ENCODE results near the gene USP3. TPM values are rescaled to one million over a fixed set of nuclear protein-coding genes. Genes with fewer than 3 reads are reported as not detected.

USP3 gene
- total and polyA plus RNA-seq, 4 donors = 8.5 to 25.4 (median 14.8) TPM

- Histone ChIP-seq H3K36me3 (ENCODE audit: control insufficient read depth in 4 of 4, insufficient read depth in 3 of 4, low read depth in 1 of 4, low read length in 3 of 4) (peaks cover 0 to 44% (median 30%) of the 10 kb centered on the region in 4 donors), H3K9ac (ENCODE audit: low read depth in 1 of 2, low read length in 2 of 2) (no peak overlapping the region), H3K9me3 (ENCODE audit: control insufficient read depth in 4 of 4, low read length in 3 of 4) (no peaks in the 10 kb centered on the region), H3K4me3 (ENCODE audit: low read depth in 1 of 3, low read length in 3 of 3) (no peak overlapping the region), H3K27ac (ENCODE audit: low read depth in 1 of 2, low read length in 2 of 2) (no peak overlapping the region), H3K4me1 (ENCODE audit: control insufficient read depth in 4 of 4, insufficient read depth in 4 of 4, low read length in 3 of 4) (no peaks in the 10 kb centered on the region), H3K27me3 (ENCODE audit: control insufficient read depth in 4 of 4, insufficient read depth in 4 of 4, low read length in 3 of 4) (no peaks in the 10 kb centered on the region)
- no peak for TF ChIP-seq JUND (IDR thresholded peaks at IDR 0.05)
- TF ChIP-seq RAD21 (IDR thresholded peaks at IDR 0.05) = no peak
- no peak for TF ChIP-seq MAX (IDR thresholded peaks at IDR 0.05)
- TF ChIP-seq ATF3 (IDR thresholded peaks at IDR 0.05) = no peak
- TF ChIP-seq CTCF (IDR thresholded peaks at IDR 0.05; ENCODE audit: low read depth, low read length, missing input control) = no peak
- TF ChIP-seq HNF4G (IDR thresholded peaks at IDR 0.05) = no peak
- no peak for TF ChIP-seq REST (IDR thresholded peaks at IDR 0.05)
- no peak for TF ChIP-seq EGR1 (IDR thresholded peaks at IDR 0.05; ENCODE audit: low read depth in 2 of 2)
- no peak for TF ChIP-seq FOXA2 (IDR thresholded peaks at IDR 0.05)
- no peak for TF ChIP-seq GABPA (IDR thresholded peaks at IDR 0.05 in 1 of 2, conservative IDR thresholded peaks at IDR 0.05 in 1 of 2)
- no peak for TF ChIP-seq FOXA1 (IDR thresholded peaks at IDR 0.05)
- TF ChIP-seq ZBTB33 (IDR thresholded peaks at IDR 0.05) = no peak
- no peak for TF ChIP-seq NR2F2 (IDR thresholded peaks at IDR 0.05)
- TF ChIP-seq TAF1 (conservative IDR thresholded peaks at IDR 0.05) = no peak
- no peak for DNase-seq (ENCODE audit: low spot score)
Measured at GRCh38 chr15:63573533-63573932, 69.1 kb downstream of the USP3 start.

- Histone ChIP-seq H3K27ac (ENCODE audit: low read depth in 1 of 2, low read length in 2 of 2) (no peak overlapping the region), H3K9ac (ENCODE audit: low read depth in 1 of 2, low read length in 2 of 2) (no peak overlapping the region), H3K9me3 (ENCODE audit: control insufficient read depth in 4 of 4, low read length in 3 of 4) (no peaks in the 10 kb centered on the region), H3K4me1 (ENCODE audit: control insufficient read depth in 4 of 4, insufficient read depth in 4 of 4, low read length in 3 of 4) (no peaks in the 10 kb centered on the region), H3K27me3 (ENCODE audit: control insufficient read depth in 4 of 4, insufficient read depth in 4 of 4, low read length in 3 of 4) (no peaks in the 10 kb centered on the region), H3K36me3 (ENCODE audit: control insufficient read depth in 4 of 4, insufficient read depth in 3 of 4, low read depth in 1 of 4, low read length in 3 of 4) (peaks cover 0 to 41% (median 27%) of the 10 kb centered on the region in 4 donors), H3K4me3 (ENCODE audit: low read depth in 1 of 3, low read length in 3 of 3) (no peak overlapping the region)
- TF ChIP-seq FOXA1 (IDR thresholded peaks at IDR 0.05) (no peak), GABPA (IDR thresholded peaks at IDR 0.05 in 1 of 2, conservative IDR thresholded peaks at IDR 0.05 in 1 of 2) (no peak), TAF1 (conservative IDR thresholded peaks at IDR 0.05) (no peak), HNF4G (IDR thresholded peaks at IDR 0.05) (no peak), REST (IDR thresholded peaks at IDR 0.05) (no peak), RAD21 (IDR thresholded peaks at IDR 0.05) (no peak), HNF4A (conservative IDR thresholded peaks at IDR 0.05) (no peak), YY1 (IDR thresholded peaks at IDR 0.05) (no peak), FOXA2 (IDR thresholded peaks at IDR 0.05) (no peak), NR2F2 (IDR thresholded peaks at IDR 0.05) (no peak), EGR1 (IDR thresholded peaks at IDR 0.05; ENCODE audit: low read depth in 2 of 2) (no peak), ZBTB33 (IDR thresholded peaks at IDR 0.05) (no peak), ATF3 (IDR thresholded peaks at IDR 0.05) (no peak)
- WGBS = 73% methylated on average over 1 of the region's 1 CpG
- no peak for DNase-seq (ENCODE audit: low spot score)
Measured at GRCh38 chr15:63575312-63575711, 70.9 kb downstream of the USP3 start.

Measured in liver (tissue), 9 donors.